CMK (cell line): Measurements from ENCODE around the gene HEXD.
"Not testable (repeated sequence)": the region's sequence is repeated elsewhere in the genome, so short reads cannot be mapped to it uniquely, and the experiment has no call there.

Experiments
- DNase-seq: peaks from one replicate; pipeline ENCODE4 v3.0.0-alpha.2; 2010; ENCODE audit warnings: low read depth

Gene HEXD

DNA sequence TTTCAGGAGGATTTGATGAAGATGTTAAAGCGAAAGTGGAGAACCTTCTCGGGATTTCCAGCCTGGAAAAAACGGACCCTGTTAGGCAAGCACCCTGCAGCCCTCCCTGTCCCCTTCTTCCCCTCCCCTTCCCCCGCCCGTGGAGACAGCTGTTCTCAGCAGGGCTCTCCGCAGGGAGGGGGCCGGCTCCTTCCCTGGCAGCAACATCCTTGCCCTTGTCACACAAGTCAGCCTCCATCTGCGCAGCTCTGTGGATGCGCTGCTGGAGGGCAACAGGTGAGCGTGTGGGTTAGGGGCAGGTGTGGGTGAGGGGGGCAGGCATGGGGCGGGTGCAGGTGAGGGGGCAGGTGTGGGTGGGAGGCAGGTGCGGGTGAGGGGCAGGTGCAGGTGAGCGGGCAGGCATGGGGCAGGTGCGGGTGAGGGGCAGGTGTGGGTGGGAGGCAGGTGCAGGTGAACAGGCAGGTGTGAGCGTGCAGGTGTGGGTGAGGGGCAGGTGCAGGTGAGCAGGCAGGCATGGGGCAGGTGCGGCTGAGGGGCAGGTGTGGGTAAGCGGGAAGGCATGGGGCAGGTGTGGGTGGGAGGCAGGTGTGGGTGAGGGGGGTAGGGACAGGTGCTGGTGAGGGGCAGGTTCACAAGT lies 23.0 kb downstream of the HEXD start:
- no peak for DNase-seq

DNA sequence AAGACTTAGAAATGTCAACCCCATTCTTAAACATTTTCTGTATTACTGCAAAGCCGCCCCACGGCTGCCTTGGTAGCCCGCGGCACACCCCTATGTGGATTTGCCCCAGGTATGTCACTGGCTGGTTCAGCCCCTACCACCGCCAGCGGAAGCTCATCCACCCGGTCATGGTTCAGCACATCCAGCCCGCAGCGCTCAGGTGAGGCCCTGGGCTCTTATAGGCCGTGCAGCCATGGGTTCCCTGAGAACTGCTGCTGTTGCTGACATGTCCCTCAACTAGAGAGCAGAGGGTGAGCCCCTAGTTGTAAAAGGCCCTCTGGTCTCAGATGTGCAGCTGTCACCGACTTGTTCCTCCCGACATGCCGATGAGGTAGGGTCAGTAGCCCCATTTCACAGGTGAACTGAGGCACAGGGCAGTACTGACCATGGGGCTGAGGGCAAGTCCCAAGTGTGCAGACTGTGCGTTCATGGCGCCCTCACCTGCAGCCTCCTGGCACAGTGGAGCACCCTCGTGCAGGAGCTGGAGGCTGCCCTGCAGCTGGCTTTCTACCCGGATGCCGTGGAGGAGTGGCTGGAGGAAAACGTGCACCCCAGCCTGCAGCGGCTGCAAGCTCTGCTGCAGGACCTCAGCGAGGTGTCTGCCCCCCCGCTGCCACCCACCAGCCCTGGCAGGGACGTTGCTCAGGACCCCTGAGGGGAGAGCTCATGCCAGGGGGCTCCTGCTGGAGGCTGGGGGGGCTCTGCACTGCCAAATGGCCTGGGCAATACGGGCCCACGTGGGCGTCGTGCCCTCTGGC lies 23.7 kb downstream of the HEXD start:
- DNase-seq: no peak

DNA sequence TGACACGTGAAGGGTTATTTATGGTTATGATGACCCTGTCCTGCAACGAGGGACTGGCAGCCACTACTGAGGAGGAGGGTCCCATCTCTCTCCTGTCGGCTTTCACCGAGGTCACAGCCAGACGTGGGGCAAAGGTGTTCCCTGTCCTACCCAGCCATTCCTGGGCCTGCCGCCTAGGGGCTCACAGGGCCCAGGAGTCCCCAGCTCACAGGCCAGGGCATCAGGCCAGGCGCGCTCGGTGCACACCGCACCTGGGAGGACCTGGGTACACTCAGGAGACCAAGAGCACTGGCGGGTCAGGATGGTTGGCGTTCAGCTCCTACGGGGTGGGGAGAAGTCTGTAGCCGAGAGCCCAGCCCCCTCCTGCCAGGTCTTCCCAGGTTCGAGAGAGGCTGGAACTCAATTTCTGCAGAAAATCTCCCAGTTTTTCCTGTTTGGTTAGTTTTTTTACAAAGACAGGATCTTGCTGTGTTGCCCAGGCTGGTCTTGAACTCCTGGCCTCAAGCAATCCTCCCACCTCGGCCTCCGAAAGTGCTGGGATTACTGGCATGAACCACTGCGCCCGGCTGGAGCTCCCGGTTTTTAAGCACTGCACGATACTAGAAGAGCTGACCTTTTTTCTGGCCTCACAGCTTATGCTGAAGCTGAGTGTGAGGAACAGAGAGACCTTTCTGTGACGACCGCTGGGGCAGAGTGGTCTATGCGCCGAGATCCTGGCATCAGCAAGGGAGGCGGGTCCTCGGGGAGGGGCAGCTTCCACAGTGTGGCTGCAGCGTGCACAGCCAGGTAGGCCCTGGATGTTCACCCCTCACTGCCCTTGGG lies 24.7 kb downstream of the HEXD start:
- no peak for DNase-seq

DNA sequence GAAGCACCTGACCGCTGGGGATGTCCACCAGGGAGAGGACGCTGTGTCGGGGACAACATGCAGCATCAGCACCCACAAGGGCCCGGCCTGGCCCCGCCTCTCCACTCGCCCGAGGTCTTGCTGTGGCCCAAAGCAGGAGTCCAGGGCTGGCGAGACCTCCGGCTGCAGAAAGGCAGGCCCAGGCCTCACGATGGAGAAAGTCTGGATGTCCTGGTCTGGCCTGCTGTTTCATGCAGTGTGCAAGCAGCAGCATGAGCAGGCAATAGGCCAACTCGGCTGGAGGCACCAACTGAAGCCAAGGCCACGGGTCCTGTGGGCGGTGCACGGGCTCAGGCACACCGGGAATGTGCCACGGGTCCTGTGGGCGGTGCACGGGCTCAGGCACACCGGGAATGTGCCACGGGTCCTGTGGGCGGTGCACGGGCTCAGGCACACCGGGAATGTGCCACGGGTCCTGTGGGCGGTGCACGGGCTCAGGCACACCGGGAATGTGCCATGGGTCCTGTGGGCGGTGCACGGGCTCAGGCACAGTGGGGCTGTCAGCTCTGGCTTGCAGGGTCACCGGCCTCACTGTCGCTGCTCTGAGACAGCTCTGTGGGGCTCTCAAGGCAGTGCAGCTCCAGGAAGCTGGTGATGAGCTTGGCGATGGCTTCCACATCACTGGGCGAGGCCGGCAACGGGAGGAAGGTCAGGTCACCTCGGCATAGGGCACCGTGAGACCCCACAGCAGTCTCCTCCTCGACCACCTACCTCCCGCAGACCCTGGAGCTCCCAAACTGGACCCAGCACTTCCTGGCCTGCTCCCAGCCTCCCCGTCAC lies 25.5 kb downstream of the HEXD start:
- DNase-seq: no peak

DNA sequence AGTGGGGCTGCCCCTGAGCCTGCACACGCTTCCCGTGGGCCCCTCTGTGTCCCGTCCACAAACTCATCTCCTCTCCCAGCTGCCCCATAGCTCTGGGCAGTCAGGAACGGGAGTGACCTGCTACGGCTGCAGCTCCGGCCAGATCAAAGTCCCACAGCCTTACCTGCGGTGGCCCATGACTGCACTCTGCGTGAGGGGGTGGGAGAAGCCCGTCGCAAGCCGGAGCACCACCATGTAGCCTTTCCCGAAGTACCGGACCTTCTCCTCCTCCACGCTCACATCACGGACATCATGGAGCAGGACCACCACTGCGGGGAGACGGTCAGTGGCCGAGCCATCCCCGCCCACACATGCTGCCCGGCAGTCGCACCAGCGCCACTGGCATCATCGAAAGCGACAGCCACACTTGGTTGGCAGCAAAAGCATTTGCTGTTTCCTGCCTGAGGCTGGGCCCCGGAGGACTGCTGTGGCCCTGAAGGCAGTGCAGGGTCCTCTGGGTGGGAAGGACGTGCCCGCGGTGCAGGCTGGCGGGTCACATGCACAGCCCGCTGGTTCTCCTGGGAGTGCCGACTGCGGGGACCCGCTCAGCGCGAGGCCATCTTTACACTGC lies 26.2 kb downstream of the HEXD start:
- no peak for DNase-seq

DNA sequence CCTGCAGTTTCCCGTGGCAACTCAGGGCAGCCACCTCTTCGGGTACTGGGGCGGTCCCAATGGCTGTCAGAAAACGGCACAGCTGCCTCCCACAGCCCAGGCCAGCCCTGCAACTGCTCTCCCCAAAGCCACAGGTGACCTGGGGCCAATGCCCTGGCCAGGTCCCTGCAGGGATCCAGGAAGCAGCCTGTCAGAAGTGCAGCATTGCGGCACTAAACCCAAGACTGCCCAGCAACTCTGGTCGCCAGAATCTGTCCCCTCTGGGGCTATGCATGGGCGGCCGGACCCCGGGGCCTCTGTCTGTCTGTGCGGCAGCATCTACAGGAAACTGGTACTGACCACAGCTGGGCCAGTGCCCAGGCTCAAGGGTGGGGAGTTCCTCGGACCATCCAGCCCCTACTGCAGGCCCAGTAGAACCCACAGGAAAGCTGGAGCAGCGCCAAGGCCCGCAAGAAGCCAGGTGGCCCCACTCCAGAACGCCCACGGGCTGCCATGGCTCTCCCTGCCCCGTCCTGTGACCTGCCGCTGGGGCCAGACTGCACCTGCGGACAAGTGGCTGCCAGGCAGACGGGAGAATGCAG lies 26.9 kb downstream of the HEXD start:
- DNase-seq: no peak

DNA sequence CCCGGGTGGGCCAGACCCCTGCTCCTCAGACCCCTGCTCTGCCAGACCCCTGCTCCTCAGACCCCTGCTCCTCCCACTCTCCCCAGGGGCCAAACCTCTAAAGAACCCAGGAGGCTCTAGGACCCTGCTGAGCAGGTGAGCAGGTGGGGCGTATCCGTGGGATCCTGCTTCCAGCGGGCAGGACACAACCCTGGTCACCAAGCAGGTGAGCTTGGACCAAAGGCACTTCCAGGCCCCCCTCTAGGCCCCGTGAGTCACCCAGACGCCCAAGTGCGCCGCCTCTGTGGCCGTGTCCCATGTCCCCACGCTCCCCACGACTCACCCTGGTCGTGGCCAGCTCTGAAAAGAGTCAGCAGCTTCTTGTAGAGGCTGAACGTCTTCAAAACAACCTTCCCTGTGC lies 27.4 kb downstream of the HEXD start:
- DNase-seq: no peak

DNA sequence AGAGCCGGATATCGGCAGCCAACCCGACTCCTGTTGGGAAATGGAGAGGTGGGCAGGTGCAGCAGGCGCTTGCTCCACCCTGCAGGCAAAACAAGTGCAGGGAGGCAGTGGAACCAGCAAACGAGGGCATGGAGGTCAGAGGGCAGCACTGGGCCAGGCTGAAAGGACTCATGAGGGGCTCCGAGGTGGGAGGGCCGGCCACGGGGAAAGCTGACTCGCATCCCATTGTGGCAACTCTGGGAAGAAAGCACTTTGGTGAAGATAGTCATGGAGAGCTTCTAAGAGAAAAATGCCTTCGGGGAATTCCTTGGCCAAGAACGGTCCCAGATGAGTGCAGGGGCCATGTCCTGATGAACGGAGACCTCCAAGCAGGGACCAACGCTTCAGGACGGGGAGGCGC lies 28.0 kb downstream of the HEXD start:
- no peak for DNase-seq

DNA sequence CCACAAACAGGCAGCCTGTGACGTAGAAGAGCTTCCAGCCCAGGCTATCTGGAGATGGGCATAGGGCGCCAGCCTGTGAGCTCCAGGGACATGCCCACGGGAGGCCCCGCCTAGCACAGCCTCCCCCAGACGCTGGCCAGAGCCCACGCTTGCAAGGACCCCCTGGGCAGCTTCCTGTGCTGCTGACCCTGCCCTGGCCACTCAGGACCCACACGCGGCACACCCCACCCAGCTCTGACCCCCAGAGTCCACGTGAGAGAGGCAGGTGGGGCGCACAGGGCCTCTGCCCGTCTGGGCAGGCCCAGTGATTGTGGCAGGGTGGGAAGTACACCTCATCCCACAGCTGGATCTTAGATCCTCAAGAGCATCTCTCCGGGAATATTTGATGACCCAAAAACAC lies 28.5 kb downstream of the HEXD start:
- DNase-seq: no peak

DNA sequence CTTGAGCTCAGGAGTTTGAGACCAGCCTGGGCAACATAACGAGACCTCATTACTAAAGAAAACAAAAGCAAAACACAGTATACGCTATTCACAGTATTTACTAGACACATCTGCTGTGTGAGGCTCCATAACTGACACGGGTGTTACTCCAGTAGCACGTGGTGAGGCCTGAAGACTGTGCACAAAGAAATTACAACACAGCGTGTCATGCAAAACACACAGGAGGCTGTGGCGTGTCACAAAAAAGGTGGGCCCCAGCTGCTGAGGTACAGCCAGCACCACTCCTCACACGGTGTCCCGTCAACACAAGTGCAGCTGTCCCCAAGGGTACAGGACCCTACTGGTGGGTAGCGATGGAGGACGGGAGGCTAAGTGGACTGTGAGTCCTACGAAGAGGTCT lies 29.7 kb downstream of the HEXD start:
- no peak for DNase-seq

DNA sequence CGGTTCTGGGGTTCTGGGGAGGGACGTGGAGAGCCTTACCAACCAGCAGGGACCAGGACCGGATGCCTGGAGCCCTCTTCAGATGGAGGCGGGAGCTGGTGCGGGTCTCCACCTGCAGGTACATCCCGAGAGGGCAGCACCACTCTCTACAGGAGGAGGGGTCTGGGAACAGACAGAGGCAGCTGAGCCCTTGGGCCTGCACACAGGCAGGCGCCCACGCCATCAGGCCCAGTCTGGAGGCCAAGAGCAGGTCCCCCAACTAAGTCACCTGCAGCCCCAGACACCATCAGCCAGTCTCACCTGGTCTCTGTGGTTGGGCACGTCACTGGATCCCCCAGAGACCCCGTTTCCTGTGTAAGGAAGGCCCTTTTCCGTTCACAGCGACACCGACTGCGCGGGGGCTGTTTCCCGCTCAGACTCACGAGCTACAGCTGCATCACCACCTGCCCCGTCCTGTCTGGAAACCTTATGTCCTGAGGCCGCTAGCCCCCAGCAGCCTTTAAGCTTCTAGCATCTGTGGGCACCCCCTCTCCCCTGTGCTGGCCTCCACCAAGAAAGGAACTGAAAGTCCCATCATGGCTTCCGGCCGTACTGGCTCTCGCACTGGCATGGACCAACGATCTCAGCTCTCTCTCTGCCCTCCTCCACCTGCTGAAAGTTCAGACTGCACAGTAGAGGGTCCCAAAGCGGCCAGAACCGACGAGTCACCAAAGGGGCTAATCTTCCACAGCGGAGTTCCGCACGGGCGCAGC lies 31.2 kb downstream of the HEXD start:
- no peak for DNase-seq

DNA sequence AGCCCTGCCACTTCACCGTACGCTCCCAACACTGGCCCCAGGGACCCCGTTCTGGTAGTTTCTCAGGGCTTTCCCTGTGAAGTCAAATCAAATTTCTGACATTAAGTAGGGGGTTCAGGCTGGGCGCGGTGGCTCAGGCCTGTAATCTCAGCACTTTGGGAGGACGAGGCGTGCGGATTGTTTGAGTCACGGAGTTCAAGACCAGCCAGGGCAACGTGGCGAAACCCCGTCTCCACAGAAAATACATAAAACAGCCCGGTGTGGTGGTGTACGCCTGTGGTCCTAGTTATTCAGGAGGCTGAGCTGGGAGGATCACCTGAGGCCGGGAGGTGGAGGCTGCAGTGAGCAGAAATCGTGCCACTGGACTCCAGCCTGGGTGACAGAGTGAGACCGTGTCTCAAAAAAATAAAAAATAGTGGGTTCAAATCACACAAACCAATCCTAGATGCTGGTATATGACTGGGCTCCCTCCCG lies 31.8 kb downstream of the HEXD start:
- no peak for DNase-seq

DNA sequence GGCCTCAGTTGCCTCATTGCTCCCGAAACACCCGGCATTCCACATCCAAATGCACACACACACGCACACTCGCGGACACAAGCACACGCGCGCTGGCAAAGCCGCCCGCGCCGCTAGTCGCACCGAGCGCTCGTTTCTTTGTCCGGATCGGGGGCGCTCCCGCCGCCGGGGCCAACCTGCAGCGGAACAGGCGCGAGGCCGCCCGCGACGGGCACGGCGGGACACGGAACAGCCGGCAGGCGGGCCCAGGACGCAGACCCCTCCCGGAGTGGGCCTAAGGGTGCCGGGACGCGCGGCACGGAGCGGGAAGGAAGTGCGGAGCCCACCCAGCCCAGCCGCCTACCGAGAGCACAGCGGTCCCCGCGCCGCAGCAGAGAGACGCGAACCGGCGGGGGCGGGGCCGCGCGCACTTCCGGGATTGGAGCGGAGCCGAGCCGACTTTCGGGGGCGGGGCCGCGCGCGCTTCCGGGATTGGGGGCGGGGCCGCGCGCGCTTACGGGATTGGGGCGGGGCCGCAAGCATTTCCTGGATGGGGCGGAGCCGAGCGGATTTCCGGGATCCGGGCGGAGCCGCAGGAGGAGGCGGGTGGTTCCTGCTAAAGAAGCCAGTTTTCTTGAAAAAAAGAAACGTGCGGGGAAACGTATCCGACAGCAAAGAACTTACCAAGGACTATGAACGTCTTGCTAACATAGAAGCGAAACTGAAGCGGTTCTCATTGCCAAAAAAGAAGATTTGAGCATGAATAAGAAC lies 32.4 kb downstream of the HEXD start, which contains the start of gene CYBC1:
TSS of gene CYBC1 (minus strand) at position 396 of the 750 bp plus-strand sequence. CDS start 1,498 bp downstream, outside the sequence.
- DNase-seq: peak; percentile 79

DNA sequence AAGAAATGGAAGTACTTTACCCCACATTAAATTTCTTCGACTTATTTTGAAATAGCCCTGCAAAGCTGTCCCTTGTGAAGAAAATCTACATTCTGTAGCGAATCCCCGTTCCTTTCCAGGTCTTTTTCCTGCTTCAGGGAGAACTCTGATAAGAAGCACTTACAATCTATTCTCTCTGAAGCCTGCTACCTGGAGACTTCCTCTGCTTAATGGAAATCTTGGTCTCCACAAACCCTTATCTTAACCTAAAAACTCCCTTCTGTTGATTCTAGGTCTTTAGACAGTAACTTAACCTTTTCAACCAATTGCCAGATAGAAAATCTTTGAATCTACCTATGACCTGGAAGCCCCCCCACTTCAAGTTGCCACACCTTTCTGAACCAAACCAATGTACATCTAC lies 34.0 kb downstream of the HEXD start:
- DNase-seq: no peak

DNA sequence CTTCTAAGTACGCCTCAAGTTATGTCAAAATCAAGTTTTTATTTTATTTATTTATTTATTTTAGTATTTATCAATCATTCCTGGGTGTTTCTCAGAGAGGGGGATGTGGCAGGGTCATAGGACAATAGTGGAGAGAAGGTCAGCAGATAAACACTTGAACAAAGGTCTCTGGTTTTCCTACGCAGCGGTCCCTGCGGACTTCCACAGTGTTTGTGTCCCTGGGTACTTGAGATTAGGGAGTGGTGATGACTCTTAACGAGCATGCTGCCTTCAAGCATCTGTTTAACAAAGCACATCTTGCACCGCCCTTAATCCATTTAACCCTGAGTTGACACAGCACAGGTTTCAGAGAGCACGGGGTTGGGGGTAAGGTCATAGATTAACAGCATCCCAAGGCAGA lies 35.0 kb downstream of the HEXD start:
- DNase-seq: not testable (repeated sequence)

DNA sequence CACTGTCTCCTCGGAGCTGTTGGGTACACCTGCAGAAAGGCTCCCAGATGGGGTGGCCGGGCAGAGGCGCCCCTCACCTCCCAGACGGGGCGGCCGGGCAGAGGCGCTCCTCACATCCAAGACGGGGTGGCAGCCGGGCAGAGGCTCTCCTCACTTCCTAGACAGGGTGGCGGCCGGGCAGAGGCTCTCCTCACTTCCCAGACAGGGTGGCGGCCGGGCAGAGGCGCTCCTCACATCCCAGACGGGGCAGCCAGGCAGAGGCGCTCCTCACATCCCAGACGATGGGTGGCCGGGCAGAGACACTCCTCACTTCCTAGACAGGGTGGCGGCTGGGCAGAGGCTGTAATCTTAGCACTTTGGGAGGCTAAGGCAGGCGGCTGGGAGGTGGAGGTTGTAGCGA lies 35.6 kb downstream of the HEXD start:
- not testable (repeated sequence) for DNase-seq

DNA sequence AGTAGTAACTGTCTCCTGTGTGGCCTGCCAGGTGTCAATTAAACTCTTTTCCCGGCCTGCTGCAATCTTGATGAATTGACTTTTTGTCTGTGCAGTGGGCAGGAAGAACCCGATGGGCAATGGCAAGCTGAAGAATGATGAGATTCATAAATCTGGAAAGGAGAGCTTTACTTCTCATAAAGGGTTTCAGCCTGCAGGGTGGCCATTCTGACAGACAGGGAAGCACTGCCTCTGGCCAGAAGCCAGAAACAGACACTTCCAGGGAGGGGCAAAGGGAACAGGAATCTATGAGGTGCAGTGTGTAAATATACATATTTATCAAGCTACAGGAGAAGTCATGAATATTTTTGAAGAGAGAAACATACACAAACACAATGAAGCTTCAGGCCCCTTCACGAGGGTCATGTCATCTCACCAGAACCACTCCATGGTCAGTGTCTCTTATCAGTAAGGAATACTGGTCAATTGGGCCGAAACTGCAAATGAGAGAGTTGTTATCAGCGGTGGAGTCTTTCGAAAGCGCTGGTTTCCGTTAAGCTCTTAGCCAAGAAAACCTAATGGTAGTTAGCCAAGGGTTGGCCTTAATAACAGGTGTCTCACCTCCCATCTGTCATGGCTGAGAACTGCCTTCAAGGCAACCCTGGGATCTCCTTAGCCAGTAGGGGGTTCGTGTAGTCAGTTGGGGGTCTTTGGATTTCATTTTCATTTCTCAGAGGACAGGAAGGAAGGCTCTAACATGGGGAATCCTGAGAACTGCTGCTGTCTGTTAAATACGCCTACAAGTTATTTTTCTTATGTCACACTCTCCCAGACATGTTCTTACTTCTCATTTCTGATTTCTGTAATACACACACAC lies 39.2 kb downstream of the HEXD start:
- no peak for DNase-seq

DNA sequence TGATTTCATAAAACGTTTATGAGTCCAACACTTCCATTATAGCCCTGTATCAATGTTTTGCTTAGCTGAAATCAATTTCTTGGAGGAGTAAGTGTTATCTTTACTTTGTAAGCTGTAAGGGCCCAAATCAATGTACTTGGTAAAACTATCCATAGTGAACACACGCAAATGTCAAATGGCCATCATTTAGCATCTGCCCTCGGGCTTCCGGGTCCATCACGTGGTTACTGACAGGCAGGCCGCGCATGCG lies 39.7 kb downstream of the HEXD start:
- no peak for DNase-seq
